Ishikawa (cell line): ENCODE results near the gene ETNK2.

Experiments
- CEBPB ChIP-seq: IDR thresholded peaks from 2 replicates; pipeline ENCODE4 v1.6.1; 2012
- CREB1 ChIP-seq: IDR thresholded peaks from 2 replicates; pipeline ENCODE4 v1.6.1; 2012; ENCODE audit warnings: low read depth
- EGR1 ChIP-seq: IDR thresholded peaks from 2 replicates; pipeline ENCODE4 v1.6.1; 2012
- EP300 ChIP-seq: IDR thresholded peaks from 2 replicates; pipeline ENCODE4 v1.6.1; 2012; ENCODE audit warnings: borderline replicate concordance
- FOXM1 ChIP-seq: IDR thresholded peaks from 2 replicates; pipeline ENCODE4 v1.6.1; 2012; ENCODE audit warnings: low read depth, borderline replicate concordance
- NFIC ChIP-seq: IDR thresholded peaks from 2 replicates; pipeline ENCODE4 v1.6.1; 2012
- RAD21 ChIP-seq: IDR thresholded peaks from 2 replicates; pipeline ENCODE4 v1.6.1; 2012; ENCODE audit warnings: low read depth
- TAF1 ChIP-seq: IDR thresholded peaks from 2 replicates; pipeline ENCODE4 v1.6.1; 2012; ENCODE audit warnings: low read depth, mild to moderate bottlenecking
- TCF12 ChIP-seq: IDR thresholded peaks from 2 replicates; pipeline ENCODE4 v1.6.1; 2012; ENCODE audit warnings: low read depth
- TEAD4 ChIP-seq: IDR thresholded peaks from 2 replicates; pipeline ENCODE4 v1.6.1; 2012
- YY1 ChIP-seq: IDR thresholded peaks from 2 replicates; pipeline ENCODE4 v1.6.1; 2012; ENCODE audit warnings: low read depth
- ZBTB7A ChIP-seq: IDR thresholded peaks from 2 replicates; pipeline ENCODE4 v1.6.1; 2012; ENCODE audit warnings: low read depth
- TF ChIP-seq, protein P1 (sequence below): IDR thresholded peaks from 2 replicates; pipeline ENCODE4 v1.6.1; 2012
- TF ChIP-seq, protein P2 (sequence below): IDR thresholded peaks from 2 replicates; pipeline ENCODE4 v1.6.1; 2012; ENCODE audit warnings: low read depth, mild to moderate bottlenecking
- TF ChIP-seq, protein P3 (sequence below): IDR thresholded peaks from 2 replicates; pipeline ENCODE4 v1.6.1; 2012

Gene ETNK2

DNA sequence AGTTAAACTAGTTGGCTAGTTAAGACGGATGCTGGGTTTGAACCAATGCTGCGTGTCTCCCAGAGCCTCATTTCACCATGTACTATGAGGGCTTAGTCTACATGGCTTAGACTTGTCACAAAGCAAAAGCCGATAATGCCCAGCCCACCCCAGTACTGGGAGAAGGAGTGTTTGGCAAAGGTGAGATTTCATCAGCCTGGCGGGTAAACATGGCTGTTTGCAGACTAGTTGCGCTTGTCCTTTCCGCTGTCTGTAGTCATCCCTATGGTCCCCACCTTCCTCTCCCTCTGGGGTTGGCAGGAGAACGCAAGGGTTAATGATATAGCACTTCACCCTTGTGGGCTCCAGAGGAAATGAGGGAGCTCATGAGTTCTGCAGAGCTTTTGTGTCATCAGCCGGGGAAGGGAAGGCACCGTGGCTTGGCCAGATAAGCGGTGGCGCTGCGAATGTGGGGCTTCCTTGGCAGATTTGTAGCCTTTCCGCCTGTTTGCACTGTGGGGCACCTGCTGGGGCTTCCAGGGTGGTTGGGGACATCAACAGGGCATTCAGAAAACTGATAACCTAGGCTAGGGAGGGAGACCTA is 49.7 kb downstream of the ETNK2 start:
- TF ChIP-seq TAF1 = no peak
- TF ChIP-seq EGR1 = no peak
- no peak for TF ChIP-seq YY1
- no peak for TF ChIP-seq CEBPB
- TF ChIP-seq, protein P1, sequence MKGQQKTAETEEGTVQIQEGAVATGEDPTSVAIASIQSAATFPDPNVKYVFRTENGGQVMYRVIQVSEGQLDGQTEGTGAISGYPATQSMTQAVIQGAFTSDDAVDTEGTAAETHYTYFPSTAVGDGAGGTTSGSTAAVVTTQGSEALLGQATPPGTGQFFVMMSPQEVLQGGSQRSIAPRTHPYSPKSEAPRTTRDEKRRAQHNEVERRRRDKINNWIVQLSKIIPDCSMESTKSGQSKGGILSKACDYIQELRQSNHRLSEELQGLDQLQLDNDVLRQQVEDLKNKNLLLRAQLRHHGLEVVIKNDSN = no peak
- no peak for TF ChIP-seq CREB1
- TF ChIP-seq, protein P2, sequence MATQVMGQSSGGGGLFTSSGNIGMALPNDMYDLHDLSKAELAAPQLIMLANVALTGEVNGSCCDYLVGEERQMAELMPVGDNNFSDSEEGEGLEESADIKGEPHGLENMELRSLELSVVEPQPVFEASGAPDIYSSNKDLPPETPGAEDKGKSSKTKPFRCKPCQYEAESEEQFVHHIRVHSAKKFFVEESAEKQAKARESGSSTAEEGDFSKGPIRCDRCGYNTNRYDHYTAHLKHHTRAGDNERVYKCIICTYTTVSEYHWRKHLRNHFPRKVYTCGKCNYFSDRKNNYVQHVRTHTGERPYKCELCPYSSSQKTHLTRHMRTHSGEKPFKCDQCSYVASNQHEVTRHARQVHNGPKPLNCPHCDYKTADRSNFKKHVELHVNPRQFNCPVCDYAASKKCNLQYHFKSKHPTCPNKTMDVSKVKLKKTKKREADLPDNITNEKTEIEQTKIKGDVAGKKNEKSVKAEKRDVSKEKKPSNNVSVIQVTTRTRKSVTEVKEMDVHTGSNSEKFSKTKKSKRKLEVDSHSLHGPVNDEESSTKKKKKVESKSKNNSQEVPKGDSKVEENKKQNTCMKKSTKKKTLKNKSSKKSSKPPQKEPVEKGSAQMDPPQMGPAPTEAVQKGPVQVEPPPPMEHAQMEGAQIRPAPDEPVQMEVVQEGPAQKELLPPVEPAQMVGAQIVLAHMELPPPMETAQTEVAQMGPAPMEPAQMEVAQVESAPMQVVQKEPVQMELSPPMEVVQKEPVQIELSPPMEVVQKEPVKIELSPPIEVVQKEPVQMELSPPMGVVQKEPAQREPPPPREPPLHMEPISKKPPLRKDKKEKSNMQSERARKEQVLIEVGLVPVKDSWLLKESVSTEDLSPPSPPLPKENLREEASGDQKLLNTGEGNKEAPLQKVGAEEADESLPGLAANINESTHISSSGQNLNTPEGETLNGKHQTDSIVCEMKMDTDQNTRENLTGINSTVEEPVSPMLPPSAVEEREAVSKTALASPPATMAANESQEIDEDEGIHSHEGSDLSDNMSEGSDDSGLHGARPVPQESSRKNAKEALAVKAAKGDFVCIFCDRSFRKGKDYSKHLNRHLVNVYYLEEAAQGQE = no peak
- no peak for TF ChIP-seq ZBTB7A
- TF ChIP-seq FOXM1 = no peak
- TF ChIP-seq RAD21 = no peak
- TF ChIP-seq EP300 = no peak
- no peak for TF ChIP-seq TEAD4
- no peak for TF ChIP-seq NFIC
- TF ChIP-seq, protein P3, sequence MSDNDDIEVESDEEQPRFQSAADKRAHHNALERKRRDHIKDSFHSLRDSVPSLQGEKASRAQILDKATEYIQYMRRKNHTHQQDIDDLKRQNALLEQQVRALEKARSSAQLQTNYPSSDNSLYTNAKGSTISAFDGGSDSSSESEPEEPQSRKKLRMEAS = no peak
- TF ChIP-seq TCF12 = no peak

DNA sequence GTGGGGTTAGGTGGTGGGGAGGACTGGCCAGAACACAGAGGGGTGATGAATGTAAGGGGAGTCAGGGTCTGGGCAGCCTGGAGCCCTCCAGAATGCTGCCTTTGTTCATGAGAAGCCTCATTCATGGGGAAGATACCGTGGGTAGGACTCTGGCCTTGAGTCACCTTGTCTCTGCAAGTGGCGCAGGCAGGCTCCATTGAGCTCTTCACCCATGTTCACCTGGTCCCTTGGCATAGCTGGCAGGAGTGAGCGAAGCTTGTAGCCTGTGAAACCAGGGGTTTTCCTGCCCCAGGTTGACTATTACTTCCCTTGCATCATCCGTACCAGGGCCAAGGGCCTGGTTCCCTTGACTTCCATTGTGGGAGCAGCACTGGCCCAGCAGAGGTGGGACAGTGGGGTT is 53.2 kb downstream of the ETNK2 start:
- TF ChIP-seq TAF1 = no peak
- TF ChIP-seq RAD21 = no peak
- no peak for TF ChIP-seq YY1

DNA sequence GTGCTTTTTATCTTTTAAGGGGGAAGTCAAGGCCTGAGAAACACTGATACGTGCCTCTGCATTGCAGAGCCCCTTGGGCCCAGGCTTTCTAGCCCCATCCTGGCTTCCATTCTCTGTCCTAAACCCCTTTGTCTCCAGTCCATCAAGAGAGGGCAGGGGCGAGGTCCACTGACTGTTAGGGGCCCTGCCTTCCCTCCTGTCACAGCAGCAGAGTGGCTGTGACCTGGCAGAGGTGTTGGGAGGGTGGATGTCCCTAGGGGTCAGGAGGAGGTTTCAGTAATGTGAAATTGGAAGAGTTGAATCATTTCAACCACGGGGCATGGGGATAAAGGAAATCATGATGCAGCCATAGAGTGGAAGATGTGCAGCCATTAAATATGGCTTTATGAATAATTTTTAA is 54.9 kb downstream of the ETNK2 start:
- TF ChIP-seq EP300 = no peak
- no peak for TF ChIP-seq RAD21
- no peak for TF ChIP-seq TEAD4
- TF ChIP-seq EGR1 = no peak
- TF ChIP-seq TCF12 = no peak

DNA sequence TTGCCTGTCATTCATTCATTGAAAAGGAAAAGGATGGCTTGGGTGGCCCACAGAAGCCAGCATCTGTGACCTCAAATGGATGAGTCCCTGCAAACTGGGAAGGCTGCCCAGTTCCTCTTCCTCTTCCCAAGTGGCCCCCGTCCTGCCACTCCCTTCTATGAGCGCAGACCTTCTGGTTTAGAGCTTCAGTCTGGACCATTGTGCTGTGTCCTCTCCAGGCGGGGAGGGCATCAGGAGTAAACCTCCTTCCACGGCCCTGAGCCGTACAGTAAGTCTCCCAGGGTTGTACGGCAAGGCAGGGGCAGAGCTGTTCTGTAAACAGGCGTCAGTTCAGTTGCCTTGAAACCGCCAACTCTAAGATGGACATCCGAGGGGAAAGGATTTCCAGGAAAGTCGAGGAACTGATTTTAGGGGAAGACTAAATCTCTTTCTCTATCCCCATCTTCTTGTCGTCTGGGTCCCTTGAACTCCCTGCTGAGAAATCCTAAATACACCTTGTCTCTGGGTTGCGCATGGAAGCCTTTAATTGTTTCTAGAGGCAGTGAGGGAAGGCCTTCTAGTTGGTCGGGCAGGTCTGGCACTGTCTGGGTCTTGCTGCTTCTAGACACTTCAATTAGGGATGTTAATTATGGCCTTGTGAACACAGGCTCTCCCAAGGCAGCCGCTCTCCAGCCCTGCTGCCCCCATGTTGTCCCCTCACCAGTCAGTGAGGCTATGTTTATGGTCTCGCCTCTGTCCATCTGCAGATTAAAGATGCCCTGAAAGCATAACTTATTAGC is 56.8 kb downstream of the ETNK2 start:
- TF ChIP-seq TEAD4 = no peak
- TF ChIP-seq, protein P2 = no peak
- TF ChIP-seq TCF12 = no peak
- no peak for TF ChIP-seq CREB1
- TF ChIP-seq CEBPB = no peak
- TF ChIP-seq EP300 = no peak
- TF ChIP-seq, protein P3 = no peak
- no peak for TF ChIP-seq YY1
- TF ChIP-seq ZBTB7A = no peak
- no peak for TF ChIP-seq TAF1
- TF ChIP-seq, protein P1 = no peak
- TF ChIP-seq NFIC = no peak
- no peak for TF ChIP-seq FOXM1
- TF ChIP-seq RAD21 = no peak
- TF ChIP-seq EGR1 = no peak

DNA sequence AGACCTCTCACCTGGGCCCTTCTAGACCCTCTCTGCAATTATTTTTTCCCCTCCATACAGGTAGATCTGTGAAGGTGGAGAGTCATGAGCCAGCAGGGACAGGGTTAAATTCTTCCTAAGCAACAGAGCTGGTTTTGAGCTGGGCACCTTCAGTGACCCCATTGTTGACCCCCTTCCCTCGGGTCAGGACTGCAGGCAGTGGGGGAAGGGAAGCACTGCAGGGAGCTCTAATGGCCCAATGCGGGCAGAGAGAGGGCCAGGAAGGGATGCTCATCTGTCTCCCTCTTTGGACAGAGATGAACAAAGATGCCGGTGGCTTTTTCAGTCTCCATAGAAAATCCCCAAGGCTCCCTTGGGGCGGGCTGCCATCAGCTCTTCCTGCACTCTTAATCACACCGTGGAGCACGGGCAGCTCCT is 57.5 kb downstream of the ETNK2 start:
- TF ChIP-seq EP300 (no peak), RAD21 (no peak), TAF1 (no peak), CREB1 (no peak), FOXM1 (no peak), CEBPB (no peak), TEAD4 (no peak), ZBTB7A (no peak)
- TF ChIP-seq, protein P1 = no peak
- TF ChIP-seq, protein P3 = no peak
